ENCODE results near the gene KRT15.

The KRT15 gene

GRCh38 chr17:41518789-41519449 lies at the start of gene KRT15:
Gene KRT15 (minus strand): TSS chr17:41518890. CDS start chr17:41518827, 63 bp downstream.
- no peak for TF ChIP-seq CTCF (IDR thresholded peaks at IDR 0.05; ENCODE audit: low read depth, low read length, missing control alignments)
- no peak within 1 kb of the TSS for H3K4me3 ChIP-seq (ENCODE audit: low read depth, low read length)
- DNase-seq (ENCODE audit: low read depth): no peak

GRCh38 chr17:41567317-41567716 lies 48.6 kb upstream of the KRT15 start:
- no peak for DNase-seq (ENCODE audit: low read depth)
- TF ChIP-seq CTCF (IDR thresholded peaks at IDR 0.05; ENCODE audit: low read depth, low read length, missing control alignments): no peak
- H3K4me3 ChIP-seq (ENCODE audit: low read depth, low read length): no peak overlapping the region

GRCh38 chr17:41565338-41565737 lies 46.6 kb upstream of the KRT15 start:
- no peak for DNase-seq (ENCODE audit: low read depth)
- no peak overlapping the region for H3K4me3 ChIP-seq (ENCODE audit: low read depth, low read length)
- TF ChIP-seq CTCF (IDR thresholded peaks at IDR 0.05; ENCODE audit: low read depth, low read length, missing control alignments): no peak

- no peak overlapping the region for H3K4me3 ChIP-seq (ENCODE audit: low read depth, low read length)
- no peak for TF ChIP-seq CTCF (IDR thresholded peaks at IDR 0.05; ENCODE audit: low read depth, low read length, missing control alignments)
- no peak for DNase-seq (ENCODE audit: low read depth)
These were observed 45.0 kb upstream of the KRT15 start for GRCh38 chr17:41563607-41564170.

GRCh38 chr17:41561554-41561953 lies 42.9 kb upstream of the KRT15 start:
- TF ChIP-seq CTCF (IDR thresholded peaks at IDR 0.05; ENCODE audit: low read depth, low read length, missing control alignments): no peak
- DNase-seq (ENCODE audit: low read depth): no peak

GRCh38 chr17:41559548-41559947 lies 40.9 kb upstream of the KRT15 start:
- no peak for TF ChIP-seq CTCF (IDR thresholded peaks at IDR 0.05; ENCODE audit: low read depth, low read length, missing control alignments)
- DNase-seq (ENCODE audit: low read depth): no peak
- no peak overlapping the region for H3K4me3 ChIP-seq (ENCODE audit: low read depth, low read length)

More at GRCh38 chr17:41561554-41561953, 42.9 kb upstream of the KRT15 start:
- no peak overlapping the region for H3K4me3 ChIP-seq (ENCODE audit: low read depth, low read length)

- no peak for DNase-seq (ENCODE audit: low read depth)
- TF ChIP-seq CTCF (IDR thresholded peaks at IDR 0.05; ENCODE audit: low read depth, low read length, missing control alignments): no peak
These were observed 38.2 kb upstream of the KRT15 start for GRCh38 chr17:41556931-41557330.

More at GRCh38 chr17:41556931-41557330, 38.2 kb upstream of the KRT15 start:
- no peak overlapping the region for H3K4me3 ChIP-seq (ENCODE audit: low read depth, low read length)

Measured in GM12864 (cell line).